HepG2 (cell line): ENCODE results near the gene AKIP1. TPM values are rescaled to one million over a fixed set of nuclear protein-coding genes. Genes with fewer than 3 reads are reported as not detected.

Source experiments
- CENPT ChIP-seq: sonication (generic); formaldehyde crosslinking; IDR thresholded peaks from 2 replicates; pipeline ENCODE4 v1.8.0; 2022; ENCODE audit warnings: low read depth, mild to moderate bottlenecking, moderate library complexity, missing genetic modification reagents
- E2F1 ChIP-seq: sonication (generic); formaldehyde crosslinking; IDR thresholded peaks from 2 replicates; pipeline ENCODE4 v1.5.0; 2020; ENCODE audit warnings: missing genetic modification reagents
- ELF4 ChIP-seq: sonication (generic); formaldehyde crosslinking; IDR thresholded peaks from 2 replicates; pipeline ENCODE4 v1.5.0; 2020; ENCODE audit warnings: missing genetic modification reagents, mild to moderate bottlenecking, moderate library complexity, borderline replicate concordance
- FOXA1 ChIP-seq, 2 experiments: fragments of 450-650 bp in 1 of 2; sonication (generic) in 1 of 2; formaldehyde crosslinking in 1 of 2; IDR thresholded peaks; 2 replicates each; pipeline versions ENCODE4 v1.4.0 to v1.6.1; 2016 to 2020; ENCODE audit warnings: missing genetic modification reagents in 1 of 2
- HHEX ChIP-seq: IDR thresholded peaks from 2 replicates; pipeline ENCODE4 v1.6.1; 2016; ENCODE audit warnings: control low read depth
- HMG20B ChIP-seq: conservative IDR thresholded peaks from 2 replicates; pipeline ENCODE4 v1.6.1; 2016; ENCODE audit warnings: missing genetic modification reagents, missing compliant biosample characterization
- HOXA7 ChIP-seq: sonication (generic); formaldehyde crosslinking; IDR thresholded peaks from 2 replicates; pipeline ENCODE4 v1.8.1; 2022; ENCODE audit warnings: mild to moderate bottlenecking, missing genetic modification reagents, moderate library complexity
- IRF1 ChIP-seq: sonication (generic); formaldehyde crosslinking; IDR thresholded peaks from 2 replicates; pipeline ENCODE4 v1.4.0; 2020; ENCODE audit warnings: low read depth, mild to moderate bottlenecking, missing genetic modification reagents
- KDM5B ChIP-seq: sonication (generic); formaldehyde crosslinking; IDR thresholded peaks from 2 replicates; pipeline ENCODE4 v1.4.0; 2020; ENCODE audit warnings: missing genetic modification reagents, mild to moderate bottlenecking, borderline replicate concordance
- MBD4 ChIP-seq: IDR thresholded peaks from 2 replicates; pipeline ENCODE4 v1.6.1; 2012; ENCODE audit warnings: low read length, inconsistent platforms, borderline replicate concordance
- PAX8 ChIP-seq: sonication (generic); formaldehyde crosslinking; IDR thresholded peaks from 2 replicates; pipeline ENCODE4 v1.8.0; 2022; ENCODE audit warnings: mild to moderate bottlenecking, missing genetic modification reagents, borderline replicate concordance
- PAXIP1 ChIP-seq: sonication (generic); formaldehyde crosslinking; conservative IDR thresholded peaks from 2 replicates; pipeline ENCODE4 v1.4.0; 2020; ENCODE audit warnings: mild to moderate bottlenecking, missing genetic modification reagents, moderate library complexity
- POGZ ChIP-seq: sonication (generic); formaldehyde crosslinking; IDR thresholded peaks from 2 replicates; pipeline ENCODE4 v1.4.0; 2020; ENCODE audit warnings: mild to moderate bottlenecking, missing genetic modification reagents
- SNAI1 ChIP-seq: sonication (generic); formaldehyde crosslinking; IDR thresholded peaks from 2 replicates; pipeline ENCODE4 v1.5.0; 2020; ENCODE audit warnings: mild to moderate bottlenecking, missing genetic modification reagents, borderline replicate concordance
- SUZ12 ChIP-seq: fragments of 150-350 bp; IDR thresholded peaks from 2 replicates; pipeline ENCODE4 v1.6.1; 2014; ENCODE audit warnings: low read depth, low read length
- SYNCRIP ChIP-seq: fragments of 200-400 bp; formaldehyde crosslinking; IDR thresholded peaks from 2 replicates; pipeline ENCODE4 v1.6.1; 2018; ENCODE audit warnings: mild to moderate bottlenecking, low read depth, low read length; ENCODE audit not compliant: insufficient read depth
- TCF12 ChIP-seq, 2 experiments: fragments of 450-650 bp in 1 of 2; sonication (generic) in 1 of 2; formaldehyde crosslinking in 1 of 2; IDR thresholded peaks; 2 replicates each; pipeline versions ENCODE4 v1.6.1 to v1.8.0; 2017 to 2022; ENCODE audit warnings: antibody characterized with exemption in 1 of 2, mild to moderate bottlenecking in 1 of 2, missing genetic modification reagents in 1 of 2, moderate library complexity in 1 of 2
- TP53 ChIP-seq: sonication (generic); formaldehyde crosslinking; conservative IDR thresholded peaks from 2 replicates; pipeline ENCODE4 v1.4.0; 2020; ENCODE audit warnings: missing genetic modification reagents
- ZKSCAN5 ChIP-seq: sonication (generic); formaldehyde crosslinking; IDR thresholded peaks from 2 replicates; pipeline ENCODE4 v1.5.1; 2020; ENCODE audit warnings: mild to moderate bottlenecking, missing genetic modification reagents
- ZNF138 ChIP-seq: sonication (generic); formaldehyde crosslinking; IDR thresholded peaks from 2 replicates; pipeline ENCODE4 v1.5.0; 2020; ENCODE audit warnings: mild to moderate bottlenecking, low read depth, missing genetic modification reagents
- ZNF362 ChIP-seq: sonication (generic); formaldehyde crosslinking; IDR thresholded peaks from 2 replicates; pipeline ENCODE4 v1.4.0; 2020; ENCODE audit warnings: missing genetic modification reagents, mild to moderate bottlenecking, borderline replicate concordance
- ZNF580 ChIP-seq: IDR thresholded peaks from 2 replicates; pipeline ENCODE4 v1.6.1; 2016; ENCODE audit warnings: low read depth, borderline replicate concordance
- polyA plus RNA-seq, 8 experiments: library from polyadenylated mRNA; depleted of rRNA in 3 of 8; stranded (reverse) in 7 of 8; unstranded in 1 of 8; fragments of >200 nt; fragmentation: Illumina TruSeq in 4 of 8; extraction: Trizol in 4 of 8; gene quantifications; 2 replicates each; pipeline versions ENCODE4 v1.2.1 to v1.2.3, GENCODE V29; 2011 to 2016; ENCODE audit warnings: low read depth in 4 of 8, missing spikeins in 1 of 8, mixed read lengths in 1 of 8; ENCODE audit not compliant: insufficient read depth in 1 of 8
- total RNA-seq, 5 experiments: library from RNA; depleted of rRNA; stranded (reverse); fragments of >200 nt; fragmentation: Illumina TruSeq; extraction: Trizol; gene quantifications; 2 replicates each; pipeline ENCODE4 v1.2.3, GENCODE V29; 2016; ENCODE audit warnings: low read depth in 1 of 5

AKIP1 gene
- total and polyA plus RNA-seq, 2 of the 13 experiments (the other 11 are each of a cell fraction or from before 2014, with no cell fraction given) = 10.0 to 20.3 TPM

- no peak; the same call in 1 of the 2 replicates for TF ChIP-seq PAXIP1 (CRISPR knock-in tag)
- no peak for TF ChIP-seq HHEX (CRISPR knock-in tag)
- peak; percentile 76 for TF ChIP-seq POGZ (CRISPR knock-in tag)
- no peak for TF ChIP-seq ZKSCAN5
- TF ChIP-seq ZNF580 (CRISPR knock-in tag) = no peak
- TF ChIP-seq ELF4 (CRISPR knock-in tag) = no peak
- no peak for TF ChIP-seq SYNCRIP
- TF ChIP-seq ZNF362 = peak; percentile 15; the same call in 1 of the 2 replicates
- TF ChIP-seq TP53 (CRISPR knock-in tag) = no peak
- no peak; the same call in 1 of the 2 replicates for TF ChIP-seq IRF1 (CRISPR knock-in tag)
- TF ChIP-seq CENPT (CRISPR knock-in tag) = no peak
- TF ChIP-seq TCF12 (IDR thresholded peaks at IDR 0.05) = no peak
- TF ChIP-seq TCF12 (CRISPR knock-in tag; IDR thresholded peaks at IDR 0.05) = peak; percentile 51; the same call in 1 of the 2 replicates
- TF ChIP-seq SUZ12 = no peak
- no peak for TF ChIP-seq HOXA7
- peak; percentile 87 for TF ChIP-seq KDM5B (CRISPR knock-in tag)
- TF ChIP-seq ZNF138 = 0 out of 2 replicates have a peak, but pooled peaks have one; percentile 74
- peak; percentile 75; the same call in 1 of the 2 replicates for TF ChIP-seq SNAI1 (CRISPR knock-in tag)
- peak; percentile 72; the same call in 1 of the 2 replicates for TF ChIP-seq PAX8
- TF ChIP-seq E2F1 = 0 out of 2 replicates have a peak, but pooled peaks have one; percentile 22
- no peak for TF ChIP-seq FOXA1 (IDR thresholded peaks at IDR 0.05)
- TF ChIP-seq FOXA1 (CRISPR knock-in tag; IDR thresholded peaks at IDR 0.05) = no peak
- TF ChIP-seq HMG20B = no peak
- TF ChIP-seq MBD4 = no peak
Observed at GRCh38 chr11:8911029-8911823, at the start of gene AKIP1 (continued).
